H1 (cell line): ENCODE results near the gene ATP2B1. TPM values are rescaled to one million over a fixed set of nuclear protein-coding genes. Genes with fewer than 3 reads are reported as not detected.

ENCODE experiments used
- CTCF ChIA-PET: fragments of 300-600 bp; sonication (Branson Sonifier 250); formaldehyde crosslinking; loops from one replicate; lab custom pipeline; 2021; ENCODE audit not compliant: partially characterized antibody; lab: Charles Lee
- POLR2A ChIA-PET: fragments of 300-600 bp; sonication (Branson Sonifier 250); formaldehyde crosslinking; loops from one replicate; lab custom pipeline; 2021; ENCODE audit warnings: inconsistent platforms; ENCODE audit not compliant: partially characterized antibody; lab: Charles Lee
- DNase-seq, 2 experiments: peaks; one replicate each; pipeline versions ENCODE4 v3.0.0 to v3.0.0-alpha.2; 2010 to 2022; ENCODE audit warnings: low spot score in 2 of 2, low read depth in 1 of 2, mixed read lengths in 1 of 2
- FAIRE-seq: peaks from 2 replicates; lab custom pipeline; 2011; peaks lifted over from hg19 to GRCh38; lab: Jason Lieb, UNC
- H2AFZ ChIP-seq: 2 replicates; pipeline ENCODE4 v1.8.1; 2012; ENCODE audit warnings: low read length, inconsistent platforms
- H2AK5ac ChIP-seq: 2 replicates; pipeline ENCODE4 v1.6.1; 2013; ENCODE audit warnings: low read depth, low read length
- H2BK120ac ChIP-seq: replicated peaks from 2 replicates; pipeline ENCODE3; 2013; ENCODE audit warnings: low read depth, low read length, inconsistent platforms
- H2BK12ac ChIP-seq: 2 replicates; pipeline ENCODE4 v1.6.1; 2013; ENCODE audit warnings: low read depth, low read length
- H2BK15ac ChIP-seq: 2 replicates; pipeline ENCODE4 v1.6.1; 2013; ENCODE audit warnings: low read length
- H2BK20ac ChIP-seq: 2 replicates; pipeline ENCODE4 v1.6.1; 2013; ENCODE audit warnings: low read length
- H2BK5ac ChIP-seq: 2 replicates; pipeline ENCODE4 v1.6.1; 2013; ENCODE audit warnings: low read depth, low read length
- H3K14ac ChIP-seq: 2 replicates; pipeline ENCODE4 v1.6.1; 2013; ENCODE audit warnings: inconsistent platforms; ENCODE audit not compliant: insufficient read length
- H3K18ac ChIP-seq: 2 replicates; pipeline ENCODE4 v1.6.1; 2013; ENCODE audit warnings: low read length; ENCODE audit errors: extremely low read depth
- H3K23ac ChIP-seq: 2 replicates; pipeline ENCODE4 v1.6.1; 2013; ENCODE audit warnings: inconsistent platforms; ENCODE audit not compliant: insufficient read length
- H3K23me2 ChIP-seq: 2 replicates; pipeline ENCODE4 v1.6.1; 2013; ENCODE audit warnings: low read depth, low read length
- H3K27ac ChIP-seq: 2 replicates; pipeline ENCODE4 v1.6.1; 2011; ENCODE audit warnings: low read depth, low read length, inconsistent platforms
- H3K27me3 ChIP-seq, 4 experiments: replicated peaks in 1 of 4; 1 replicate in 1 of 4; 2 replicates in 3 of 4; pipeline versions ENCODE4 v1.6.1 to v1.8.1; 2011 to 2013; ENCODE audit warnings: low read length in 3 of 4, mild to moderate bottlenecking in 3 of 4, inconsistent platforms in 2 of 4, mixed read lengths in 2 of 4, moderate library complexity in 1 of 4; ENCODE audit not compliant: control insufficient read depth in 3 of 4, insufficient read depth in 3 of 4; ENCODE audit errors: extremely low read depth in 1 of 4
- H3K36me3 ChIP-seq, 4 experiments: 2 replicates each; pipeline versions ENCODE4 v1.6.1 to v1.8.1; 2011 to 2013; ENCODE audit warnings: mild to moderate bottlenecking in 4 of 4, low read length in 3 of 4, moderate library complexity in 2 of 4, control low read depth in 1 of 4, inconsistent platforms in 1 of 4; ENCODE audit not compliant: insufficient read depth in 4 of 4, control insufficient read depth in 2 of 4
- H3K4ac ChIP-seq: replicated peaks from 2 replicates; pipeline ENCODE3; 2013; ENCODE audit warnings: low read length, low read depth, mixed read lengths, inconsistent platforms; ENCODE audit not compliant: insufficient read length
- H3K4me1 ChIP-seq, 4 experiments: replicated peaks in 1 of 4; 1 replicate in 1 of 4; 2 replicates in 3 of 4; pipeline versions ENCODE4 v1.6.1 to v1.8.1; 2011 to 2013; ENCODE audit warnings: low read length in 3 of 4, inconsistent platforms in 2 of 4, mixed read lengths in 1 of 4; ENCODE audit not compliant: insufficient read depth in 4 of 4, control insufficient read depth in 3 of 4
- H3K4me2 ChIP-seq, 2 experiments: 2 replicates each; pipeline versions ENCODE4 v1.6.1 to v1.8.1; 2011 to 2013; ENCODE audit warnings: low read depth in 2 of 2, low read length in 2 of 2, control low read depth in 1 of 2, inconsistent platforms in 1 of 2, mild to moderate bottlenecking in 1 of 2; ENCODE audit not compliant: insufficient read depth in 1 of 2
- H3K4me3 ChIP-seq, 4 experiments: fragments of 200-600, 300-600 bp in 1 of 4; sonication (generic), shearing (Covaris generic), sonication (Bioruptor Twin) in 1 of 4; 2 replicates each; pipeline versions ENCODE4 v1.5.1 to v1.8.1; 2011 to 2016; ENCODE audit warnings: low read length in 4 of 4, low read depth in 3 of 4, control low read depth in 2 of 4, inconsistent platforms in 2 of 4, mild to moderate bottlenecking in 2 of 4, mixed read lengths in 1 of 4, moderate library complexity in 1 of 4; ENCODE audit not compliant: insufficient read depth in 2 of 4; ENCODE audit errors: extremely low read depth in 1 of 4
- H3K56ac ChIP-seq: replicated peaks from 2 replicates; pipeline ENCODE3; 2013; ENCODE audit warnings: low read depth, mild to moderate bottlenecking, mixed read lengths, low read length, inconsistent platforms; ENCODE audit not compliant: insufficient read length
- H3K79me1 ChIP-seq: 2 replicates; pipeline ENCODE4 v1.6.1; 2013; ENCODE audit warnings: low read depth, low read length, control low read depth
- H3K79me2 ChIP-seq, 2 experiments: 2 replicates each; pipeline versions ENCODE4 v1.6.1 to v1.8.1; 2012 to 2013; ENCODE audit warnings: low read length in 2 of 2, mild to moderate bottlenecking in 2 of 2, inconsistent platforms in 1 of 2; ENCODE audit not compliant: insufficient read depth in 2 of 2, control insufficient read depth in 1 of 2
- H3K9ac ChIP-seq, 4 experiments: replicated peaks in 1 of 4; 1 replicate in 1 of 4; 2 replicates in 3 of 4; pipeline versions ENCODE4 v1.6.1 to v1.8.1; 2011 to 2013; ENCODE audit warnings: low read depth in 3 of 4, low read length in 3 of 4, control low read depth in 2 of 4, mild to moderate bottlenecking in 2 of 4, moderate library complexity in 2 of 4, inconsistent platforms in 1 of 4; ENCODE audit errors: extremely low read depth in 1 of 4
- H3K9me3 ChIP-seq, 2 experiments: 2 replicates each; pipeline versions ENCODE4 v1.6.1 to v1.8.1; 2012 to 2013; ENCODE audit warnings: mild to moderate bottlenecking in 2 of 2, moderate library complexity in 2 of 2, control low read depth in 1 of 2, inconsistent platforms in 1 of 2, low read depth in 1 of 2, low read length in 1 of 2, mixed read lengths in 1 of 2; ENCODE audit not compliant: insufficient read depth in 2 of 2
- H4K20me1 ChIP-seq, 2 experiments: replicated peaks in 1 of 2; 2 replicates each; pipeline versions ENCODE3 to v1.8.1; 2011 to 2013; ENCODE audit warnings: inconsistent platforms in 2 of 2, low read length in 2 of 2, mild to moderate bottlenecking in 1 of 2; ENCODE audit not compliant: insufficient read depth in 2 of 2, control insufficient read depth in 1 of 2
- H4K5ac ChIP-seq: 2 replicates; pipeline ENCODE4 v1.6.1; 2013; ENCODE audit warnings: low read length, low read depth, mixed read lengths, inconsistent platforms; ENCODE audit not compliant: insufficient read length
- H4K8ac ChIP-seq: 2 replicates; pipeline ENCODE4 v1.8.0; 2013; ENCODE audit warnings: mild to moderate bottlenecking, moderate library complexity, low read length, inconsistent platforms; ENCODE audit not compliant: insufficient read depth; ENCODE audit errors: extremely low read depth
- H4K91ac ChIP-seq: replicated peaks from 2 replicates; pipeline ENCODE3; 2013; ENCODE audit warnings: low read length, mixed read lengths, inconsistent platforms; ENCODE audit not compliant: insufficient read length
- BACH1 ChIP-seq: IDR thresholded peaks from 2 replicates; pipeline ENCODE4 v1.6.1; 2012; ENCODE audit warnings: low read length, improper control_type of control experiment
- CHD1 ChIP-seq: IDR thresholded peaks from 2 replicates; pipeline ENCODE4 v1.6.1; 2012; ENCODE audit warnings: low read depth, low read length, improper control_type of control experiment
- CHD2 ChIP-seq: IDR thresholded peaks from 2 replicates; pipeline ENCODE4 v1.6.1; 2012; ENCODE audit warnings: low read length, improper control_type of control experiment
- CTCF ChIP-seq, 3 experiments: IDR thresholded peaks; 1 replicate in 2 of 3; 2 replicates in 1 of 3; pipeline versions ENCODE4 v1.5.1 to v1.6.1; 2011; ENCODE audit warnings: low read length in 3 of 3, mild to moderate bottlenecking in 3 of 3, inconsistent platforms in 2 of 3, low read depth in 1 of 3, moderate library complexity in 1 of 3; ENCODE audit not compliant: insufficient read depth in 1 of 3; ENCODE audit errors: control extremely low read depth in 1 of 3
- FOSL1 ChIP-seq: IDR thresholded peaks from 2 replicates; pipeline ENCODE4 v1.6.1; 2011; ENCODE audit warnings: mild to moderate bottlenecking, low read depth, low read length, moderate library complexity; ENCODE audit not compliant: insufficient read depth
- GTF2F1 ChIP-seq: IDR thresholded peaks from 2 replicates; pipeline ENCODE4 v1.6.1; 2012; ENCODE audit warnings: low read depth, low read length, improper control_type of control experiment, borderline replicate concordance
- KDM4A ChIP-seq: IDR thresholded peaks from one replicate; pipeline ENCODE4 v1.7.1; 2012; ENCODE audit warnings: low read depth, mild to moderate bottlenecking, moderate library complexity, low read length, inconsistent platforms; ENCODE audit not compliant: severe bottlenecking
- NRF1 ChIP-seq: IDR thresholded peaks from 2 replicates; pipeline ENCODE4 v1.6.1; 2011; ENCODE audit warnings: mild to moderate bottlenecking, low read depth, low read length, improper control_type of control experiment
- PHF8 ChIP-seq: fragments of 200-600 bp; sonication (generic); conservative IDR thresholded peaks from 2 replicates; pipeline ENCODE4 v1.7.1; 2012; ENCODE audit warnings: low read depth, mild to moderate bottlenecking, inconsistent platforms, low read length, moderate library complexity
- RXRA ChIP-seq: IDR thresholded peaks from 2 replicates; pipeline ENCODE4 v1.6.1; 2011; ENCODE audit warnings: low read depth, mild to moderate bottlenecking, low read length, moderate library complexity; ENCODE audit not compliant: insufficient read depth
- SIRT6 ChIP-seq: IDR thresholded peaks from one replicate; pipeline ENCODE4 v1.7.1; 2012; ENCODE audit warnings: low read length, inconsistent platforms
- SP1 ChIP-seq: IDR thresholded peaks from 2 replicates; pipeline ENCODE4 v1.6.1; 2011; ENCODE audit warnings: low read depth, low read length
- TBP ChIP-seq: IDR thresholded peaks from 2 replicates; pipeline ENCODE4 v1.6.1; 2011; ENCODE audit warnings: low read depth, low read length, improper control_type of control experiment
- TEAD4 ChIP-seq: IDR thresholded peaks from 2 replicates; pipeline ENCODE4 v1.6.1; 2012; ENCODE audit warnings: low read depth, low read length, inconsistent platforms, mixed read lengths
- WGBS, 2 experiments: shearing (Covaris generic) in 1 of 2; methylation state at CpG; one replicate each; pipeline versions ENCODE4 v1.1.6 to v1.1.7; 2013 to 2015; ENCODE audit warnings: low lambda C conversion rate in 2 of 2, mixed read lengths in 2 of 2, inconsistent platforms in 1 of 2, low coverage in 1 of 2, missing lambda C conversion rate in 1 of 2; ENCODE audit not compliant: insufficient replicate concordance in 2 of 2, insufficient coverage in 1 of 2, insufficient read length in 1 of 2; ENCODE audit errors: extremely low coverage in 1 of 2, missing lambda C conversion rate in 1 of 2; 5-methylcytosine and 5-hydroxymethylcytosine counted together
- polyA plus RNA-seq, 7 experiments: library from polyadenylated mRNA; depleted of rRNA in 3 of 7; stranded (reverse) in 5 of 7; unstranded in 2 of 7; fragments of >200 nt in 5 of 7; fragments of 200-250 nt in 2 of 7; gene quantifications; 1 replicate in 5 of 7; 2 replicates in 1 of 7; 4 replicates in 1 of 7; pipeline versions ENCODE4 v1.2.1 to v1.2.3, GENCODE V29; 2011 to 2013; ENCODE audit warnings: missing spikeins in 2 of 7, mixed read lengths in 2 of 7
- total RNA-seq: library from RNA; stranded (reverse); fragmentation: NEBNext Ultra II Directional; extraction: Animal tissue kit (Norgen Biotek cat#: 25700); gene quantifications from 2 replicates; pipeline ENCODE4 v1.2.1, GENCODE V29; 2021

Gene ATP2B1
- total and polyA plus RNA-seq, 2 of the 8 experiments (the other 6 are each of a cell fraction or from before 2014, with no cell fraction given), result 4.3 to 32.0 TPM

GRCh38 chr12:89547101-89547500 lies 161.5 kb downstream of the ATP2B1 start:
- Histone ChIP-seq H2BK120ac (no peak overlapping the region), H3K79me1 (no peaks in the 10 kb centered on the region), H2BK20ac (no peak overlapping the region), H3K56ac (no peak overlapping the region), H2AFZ (no peak overlapping the region), H3K79me2 (no peaks in the 10 kb centered on the region), H4K8ac (no peak overlapping the region), H4K91ac (no peak overlapping the region), H3K4ac (no peak overlapping the region), H3K18ac (no peak overlapping the region), H3K23ac (no peak overlapping the region), H2AK5ac (no peak overlapping the region), H3K9me3 (no peaks in the 10 kb centered on the region), H4K5ac (no peak overlapping the region), H3K4me2 (no peak overlapping the region), H2BK15ac (no peak overlapping the region), H3K36me3 (no peaks in the 10 kb centered on the region), H2BK12ac (no peak overlapping the region), H3K4me3 (no peak overlapping the region), H3K23me2 (no peaks in the 10 kb centered on the region), H3K4me1 (no peaks in the 10 kb centered on the region; a peak in 1 of 7 replicates), H3K27me3 (no peaks in the 10 kb centered on the region), H2BK5ac (no peak overlapping the region), H3K27ac (no peak overlapping the region), H3K14ac (no peak overlapping the region), H3K9ac (no peak overlapping the region), H4K20me1 (no peaks in the 10 kb centered on the region)
- no peak for FAIRE-seq
- DNase-seq, result no peak
- ChIA-PET POLR2A (no interaction called here), CTCF (no interaction called here)
- 77% methylated on average over 4 of the region's 4 CpGs; no CpG with 5 or more reads in 1 of the 2 experiments for WGBS, 2 experiments
- TF ChIP-seq TEAD4 (no peak), PHF8 (no peak), TBP (no peak), KDM4A (no peak), NRF1 (no peak), CHD2 (no peak), CHD1 (no peak), SIRT6 (no peak), RXRA (no peak), SP1 (no peak), FOSL1 (no peak), BACH1 (no peak), CTCF (IDR thresholded peaks at IDR 0.05; ENCODE audit: control extremely low read depth in 1 of 3, insufficient read depth in 1 of 3, low read depth in 1 of 3, low read length in 3 of 3) (no peak), GTF2F1 (no peak)
